ENCODE data around the gene RBM39. TPM values are rescaled to one million over a fixed set of nuclear protein-coding genes. Genes with fewer than 3 reads are reported as not detected.

RBM39 gene
- total RNA-seq, 1 experiment from 2014 or later = 341 TPM

DNA sequence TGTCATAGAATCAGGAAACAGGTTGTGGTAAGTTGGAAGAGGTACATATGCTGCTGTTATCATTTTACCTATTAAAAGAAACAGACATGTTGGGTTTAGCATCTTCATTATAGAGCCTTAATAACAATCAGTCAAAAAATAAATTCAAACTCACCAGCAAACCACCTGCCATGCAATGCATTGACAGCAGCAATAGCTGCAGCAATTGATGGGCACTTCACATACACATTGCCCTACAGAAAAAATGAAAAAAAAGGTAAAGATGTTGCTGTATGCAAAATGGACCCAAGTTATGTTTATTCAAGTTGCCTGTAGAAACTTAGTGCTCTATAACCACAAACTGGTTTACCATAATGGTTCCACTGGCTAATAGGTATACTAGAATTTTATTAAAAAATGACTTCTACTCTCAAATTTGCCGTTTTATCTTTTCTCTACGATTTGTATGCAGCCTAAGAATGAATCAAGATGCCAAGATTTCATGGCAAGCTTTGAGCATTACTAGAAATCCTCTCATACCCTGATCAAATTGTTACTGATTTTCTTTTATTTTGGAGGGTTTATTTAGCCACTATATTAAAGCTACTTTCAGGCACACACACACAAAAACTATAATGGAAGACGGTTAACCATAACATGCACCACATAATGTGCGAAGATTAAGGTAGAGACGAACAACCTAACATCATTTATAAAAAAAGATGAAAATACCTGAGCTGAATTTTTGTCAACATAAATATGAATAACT, 37.4 kb downstream of the RBM39 start:
- ATAC-seq = no peak
- H3K27me3 ChIP-seq (ENCODE audit: low read length) = no peaks in the 10 kb centered on the region
- ChIA-PET CTCF (no interaction called here), POLR2A (ENCODE audit: unreplicated experiment) (no interaction called here)
- H2AFZ ChIP-seq (ENCODE audit: low read length) = no peak overlapping the region
- H3K4me3 ChIP-seq (ENCODE audit: low read length) = no peak overlapping the region
- no peaks in the 10 kb centered on the region for H3K9me3 ChIP-seq (ENCODE audit: low read length)
- H3K27ac ChIP-seq (ENCODE audit: low read length) = no peak overlapping the region
- H4K20me1 ChIP-seq (ENCODE audit: low read length) = peaks cover 35% of the 10 kb centered on the region
- peaks cover 59% of the 10 kb centered on the region for H3F3A ChIP-seq (ENCODE audit: low read length, unreplicated experiment)
- no peak for TF ChIP-seq EZH2phosphoT487 (IDR thresholded peaks at IDR 0.05; ENCODE audit: borderline replicate concordance, low read length)
- TF ChIP-seq, protein P1, sequence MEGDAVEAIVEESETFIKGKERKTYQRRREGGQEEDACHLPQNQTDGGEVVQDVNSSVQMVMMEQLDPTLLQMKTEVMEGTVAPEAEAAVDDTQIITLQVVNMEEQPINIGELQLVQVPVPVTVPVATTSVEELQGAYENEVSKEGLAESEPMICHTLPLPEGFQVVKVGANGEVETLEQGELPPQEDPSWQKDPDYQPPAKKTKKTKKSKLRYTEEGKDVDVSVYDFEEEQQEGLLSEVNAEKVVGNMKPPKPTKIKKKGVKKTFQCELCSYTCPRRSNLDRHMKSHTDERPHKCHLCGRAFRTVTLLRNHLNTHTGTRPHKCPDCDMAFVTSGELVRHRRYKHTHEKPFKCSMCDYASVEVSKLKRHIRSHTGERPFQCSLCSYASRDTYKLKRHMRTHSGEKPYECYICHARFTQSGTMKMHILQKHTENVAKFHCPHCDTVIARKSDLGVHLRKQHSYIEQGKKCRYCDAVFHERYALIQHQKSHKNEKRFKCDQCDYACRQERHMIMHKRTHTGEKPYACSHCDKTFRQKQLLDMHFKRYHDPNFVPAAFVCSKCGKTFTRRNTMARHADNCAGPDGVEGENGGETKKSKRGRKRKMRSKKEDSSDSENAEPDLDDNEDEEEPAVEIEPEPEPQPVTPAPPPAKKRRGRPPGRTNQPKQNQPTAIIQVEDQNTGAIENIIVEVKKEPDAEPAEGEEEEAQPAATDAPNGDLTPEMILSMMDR (conservative IDR thresholded peaks at IDR 0.05; ENCODE audit: low read depth, low read length) = no peak
- no peak for TF ChIP-seq EZH2 (IDR thresholded peaks at IDR 0.05; ENCODE audit: low read length, unreplicated experiment)
- no peak overlapping the region for H3K9ac ChIP-seq (ENCODE audit: low read length)
- H3K36me3 ChIP-seq (ENCODE audit: low read depth, low read length) = peaks cover 71% of the 10 kb centered on the region
- no peaks in the 10 kb centered on the region for H3K9me2 ChIP-seq (replicated peaks; ENCODE audit: low read length)
- peaks cover 49% of the 10 kb centered on the region for H3K79me2 ChIP-seq (ENCODE audit: low read length)
- no peak overlapping the region for H3K4me2 ChIP-seq (ENCODE audit: low read length)
- H3K4me1 ChIP-seq (ENCODE audit: insufficient read depth, low read length) = peaks cover 9% of the 10 kb centered on the region; the same call in 1 of the 2 replicates
- no TSS peak for BruUV-seq (replicated peaks)
- intact Hi-C loops (cut with micrococcal nuclease) = no loop called here
- no peak for DNase-seq

DNA sequence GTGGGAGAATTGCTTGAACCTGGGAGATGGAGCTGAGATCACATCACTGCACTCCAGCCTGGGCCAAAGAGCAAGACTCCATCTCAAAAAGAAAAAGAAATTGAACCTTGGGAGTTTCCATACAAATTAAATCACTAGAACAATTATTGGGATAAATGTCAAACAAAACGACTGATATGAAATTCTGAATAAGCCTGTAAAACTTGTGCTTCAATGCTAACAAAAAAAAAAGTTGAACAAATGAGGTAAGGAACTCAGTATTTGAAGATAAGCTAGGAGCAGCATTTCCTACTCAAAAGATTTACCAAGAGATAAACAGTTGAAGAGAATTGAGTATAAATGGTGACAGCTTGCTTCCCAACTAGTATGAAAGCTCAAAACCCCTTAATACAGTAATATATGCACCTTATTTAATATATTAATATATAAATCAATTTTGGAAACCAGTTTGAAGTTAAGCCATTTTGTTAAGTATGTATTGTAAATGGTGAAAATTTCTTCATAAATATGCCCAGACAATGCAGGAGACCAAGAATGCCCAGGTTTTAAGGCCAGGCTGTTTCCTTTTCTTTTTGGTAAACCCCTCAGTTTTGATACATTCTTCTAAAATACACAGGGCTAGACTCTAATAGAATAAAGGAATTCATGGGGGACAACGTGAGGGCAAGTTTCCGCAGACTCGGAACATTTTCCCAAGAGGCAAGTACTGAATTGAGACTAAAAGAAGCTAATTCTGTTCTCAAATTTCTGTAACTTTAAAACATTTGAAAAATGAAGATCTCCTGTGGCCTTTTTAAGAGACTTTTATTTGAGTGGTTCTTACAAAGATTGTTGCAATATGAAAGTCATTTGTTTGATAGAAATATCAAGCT, 39.0 kb downstream of the RBM39 start:
- no peak for TF ChIP-seq EZH2 (IDR thresholded peaks at IDR 0.05; ENCODE audit: low read length, unreplicated experiment)
- TF ChIP-seq, protein P1 (conservative IDR thresholded peaks at IDR 0.05; ENCODE audit: low read depth, low read length) = no peak
- no peak for TF ChIP-seq EZH2phosphoT487 (IDR thresholded peaks at IDR 0.05; ENCODE audit: borderline replicate concordance, low read length)
- ATAC-seq (no peak), DNase-seq (no peak)
- H3K36me3 ChIP-seq (ENCODE audit: low read depth, low read length) = peaks cover 55% of the 10 kb centered on the region
- peaks cover 13% of the 10 kb centered on the region for H3K4me1 ChIP-seq (ENCODE audit: insufficient read depth, low read length)
- H3K9me2 ChIP-seq (replicated peaks; ENCODE audit: low read length) = no peaks in the 10 kb centered on the region
- no TSS peak for BruUV-seq (replicated peaks)
- peaks cover 48% of the 10 kb centered on the region for H3K79me2 ChIP-seq (ENCODE audit: low read length)
- H3K9me3 ChIP-seq (ENCODE audit: low read length) = no peaks in the 10 kb centered on the region
- H4K20me1 ChIP-seq (ENCODE audit: low read length) = 0 out of 2 replicates have a peak, but pooled peaks cover 21% of the 10 kb centered on the region
- no peak overlapping the region for H2AFZ ChIP-seq (ENCODE audit: low read length)
- ChIA-PET POLR2A (ENCODE audit: unreplicated experiment) (no interaction called here), CTCF (no interaction called here)
- intact Hi-C loops (cut with micrococcal nuclease) = no loop called here
- H3K4me2 ChIP-seq (ENCODE audit: low read length) = no peak overlapping the region
- no peak overlapping the region for H3K9ac ChIP-seq (ENCODE audit: low read length)
- H3K27ac ChIP-seq (ENCODE audit: low read length) = no peak overlapping the region
- no peaks in the 10 kb centered on the region for H3K27me3 ChIP-seq (ENCODE audit: low read length)
- no peak overlapping the region for H3K4me3 ChIP-seq (ENCODE audit: low read length)
- peaks cover 44% of the 10 kb centered on the region for H3F3A ChIP-seq (ENCODE audit: low read length, unreplicated experiment)
